ENCODE results near the gene ATP1B3.
"Not testable (repeated sequence)": the region's sequence is repeated elsewhere in the genome, so short reads cannot be mapped to it uniquely, and the experiment has no call there.

ATP1B3 gene

GRCh38 chr3:141909408-141909807 is 33.0 kb downstream of the ATP1B3 start:
- DNase-seq = no peak

- not testable (repeated sequence) for DNase-seq
Measured at GRCh38 chr3:141909986-141910385, 33.5 kb downstream of the ATP1B3 start.

GRCh38 chr3:141913150-141913811 is 36.8 kb downstream of the ATP1B3 start:
- peak; percentile 84 for DNase-seq

- no peak for DNase-seq
Measured at GRCh38 chr3:141914311-141914710, 37.9 kb downstream of the ATP1B3 start.

GRCh38 chr3:141915016-141915415 is 38.6 kb downstream of the ATP1B3 start:
- DNase-seq = no peak

- DNase-seq = no peak
Measured at GRCh38 chr3:141915766-141916165, 39.3 kb downstream of the ATP1B3 start.

GRCh38 chr3:141920701-141921100 is 44.3 kb downstream of the ATP1B3 start:
- no peak for DNase-seq

GRCh38 chr3:141921316-141921715 is 44.9 kb downstream of the ATP1B3 start:
- DNase-seq = no peak

- DNase-seq = not testable (repeated sequence)
Measured at GRCh38 chr3:141925677-141926076, 49.2 kb downstream of the ATP1B3 start.

- no peak for DNase-seq
Measured at GRCh38 chr3:141926929-141927328, 50.5 kb downstream of the ATP1B3 start.

- no peak for DNase-seq
Measured at GRCh38 chr3:141928631-141929270, 52.3 kb downstream of the ATP1B3 start.

GRCh38 chr3:141929341-141929995 is 53.0 kb downstream of the ATP1B3 start:
- DNase-seq = no peak

- DNase-seq = no peak
Measured at GRCh38 chr3:141930801-141931200, 54.4 kb downstream of the ATP1B3 start.

- no peak for DNase-seq
Measured at GRCh38 chr3:141933421-141934300, 57.2 kb downstream of the ATP1B3 start.

GRCh38 chr3:141934354-141934753 is 57.9 kb downstream of the ATP1B3 start:
- no peak for DNase-seq

GRCh38 chr3:141938011-141938500 is 61.6 kb downstream of the ATP1B3 start:
- DNase-seq = no peak

GRCh38 chr3:141939759-141940158 is 63.3 kb downstream of the ATP1B3 start:
- no peak for DNase-seq

GRCh38 chr3:141940194-141940776 is 63.8 kb downstream of the ATP1B3 start:
- DNase-seq = peak; percentile 54

- peak; percentile 32 for DNase-seq
Measured at GRCh38 chr3:141941093-141941492, 64.7 kb downstream of the ATP1B3 start.

GRCh38 chr3:141942006-141942405 is 65.6 kb downstream of the ATP1B3 start:
- DNase-seq = peak; percentile 27

- no peak for DNase-seq
Measured at GRCh38 chr3:141945726-141946485, 69.5 kb downstream of the ATP1B3 start.

GRCh38 chr3:141949399-141949798 is 73.0 kb downstream of the ATP1B3 start:
- peak; percentile 70 for DNase-seq

Measured in hematopoietic multipotent progenitor cell treated with erythropoietin and hydrocortisone succinate and interleukin-3 and kit ligand, for 8 days (in vitro differentiated cells).